Naive thymus-derived CD4-positive, alpha-beta T cell (primary cell): Measurements from ENCODE around the gene PON3. TPM values are rescaled to one million over a fixed set of nuclear protein-coding genes. Genes with fewer than 3 reads are reported as not detected.
A peak's percentile ranks its signal among the peaks of the same experiment; 100 is the strongest.

Source experiments
- ATAC-seq: fragments of 150-1000 bp; cut with Tn5 transposase; 2 replicates; pipeline ENCODE4 v1.10.0; 2021; ENCODE audit warnings: mild to moderate bottlenecking, moderate library complexity
- CTCF ChIA-PET: fragments of 350-600 bp; sonication (Branson Sonifier 250); formaldehyde crosslinking; loops from one replicate; lab custom pipeline; 2021; ENCODE audit warnings: antibody characterized with exemption; lab: Charles Lee
- POLR2A ChIA-PET: fragments of 350-600 bp; sonication (Branson Sonifier 250); formaldehyde crosslinking; loops from one replicate; lab custom pipeline; 2021; ENCODE audit warnings: antibody characterized with exemption, inconsistent platforms; lab: Charles Lee
- DNase-seq, 9 donors: peaks; one replicate each; pipeline versions ENCODE4 v3.0.0 to v3.0.0-alpha.2; 2020 to 2022; ENCODE audit warnings: mixed read lengths in 1 of 9
- H3K27ac ChIP-seq: one replicate; pipeline ENCODE4 v1.7.0; 2013; ENCODE audit warnings: mild to moderate bottlenecking, low read depth, low read length, moderate library complexity
- H3K27me3 ChIP-seq, 2 donors: one replicate each; pipeline ENCODE4 v1.7.0; 2013; ENCODE audit warnings: low read length in 2 of 2, mild to moderate bottlenecking in 2 of 2, moderate library complexity in 2 of 2; ENCODE audit not compliant: control insufficient read depth in 2 of 2, insufficient read depth in 2 of 2
- H3K36me3 ChIP-seq, 3 experiments: 1 replicate in 2 of 3; 2 replicates in 1 of 3; pipeline ENCODE4 v1.7.0; 2013; ENCODE audit warnings: low read length in 3 of 3, mild to moderate bottlenecking in 3 of 3, moderate library complexity in 1 of 3; ENCODE audit not compliant: insufficient read depth in 3 of 3, control insufficient read depth in 2 of 3
- H3K4me1 ChIP-seq, 2 donors: one replicate each; pipeline ENCODE4 v1.7.0; 2013; ENCODE audit warnings: low read length in 2 of 2, mild to moderate bottlenecking in 2 of 2, moderate library complexity in 1 of 2; ENCODE audit not compliant: control insufficient read depth in 2 of 2, insufficient read depth in 2 of 2
- H3K4me3 ChIP-seq: 2 replicates; pipeline ENCODE4 v1.7.0; 2013; ENCODE audit warnings: mild to moderate bottlenecking, low read length
- H3K9me3 ChIP-seq, 3 experiments: 1 replicate in 2 of 3; 2 replicates in 1 of 3; pipeline ENCODE4 v1.7.0; 2013; ENCODE audit warnings: low read length in 3 of 3; ENCODE audit not compliant: control insufficient read depth in 2 of 3
- H3K27ac Mint-ChIP-seq, 9 donors: one replicate each; pipeline ENCODE4 v1.8.0; 2020 to 2022; ENCODE audit warnings: mixed read lengths in 9 of 9, mild to moderate bottlenecking in 8 of 9, moderate library complexity in 5 of 9, inconsistent platforms in 2 of 9
- H3K27me3 Mint-ChIP-seq, 5 donors: one replicate each; pipeline ENCODE4 v1.8.0; 2021 to 2022; ENCODE audit warnings: mixed read lengths in 5 of 5, mild to moderate bottlenecking in 1 of 5
- H3K36me3 Mint-ChIP-seq, 5 donors: one replicate each; pipeline ENCODE4 v1.8.0; 2020 to 2022; ENCODE audit warnings: mixed read lengths in 5 of 5, mild to moderate bottlenecking in 3 of 5, inconsistent platforms in 1 of 5
- H3K4me1 Mint-ChIP-seq, 7 donors: one replicate each; pipeline ENCODE4 v1.8.0; 2020 to 2022; ENCODE audit warnings: mixed read lengths in 7 of 7, mild to moderate bottlenecking in 3 of 7, inconsistent platforms in 1 of 7
- H3K4me3 Mint-ChIP-seq, 10 donors: one replicate each; pipeline ENCODE4 v1.8.0; 2020 to 2022; ENCODE audit warnings: mild to moderate bottlenecking in 10 of 10, mixed read lengths in 10 of 10, moderate library complexity in 6 of 10, inconsistent platforms in 2 of 10
- H3K9me3 Mint-ChIP-seq, 11 donors: one replicate each; pipeline ENCODE4 v1.8.0; 2020 to 2022; ENCODE audit warnings: mixed read lengths in 11 of 11, mild to moderate bottlenecking in 4 of 11, inconsistent platforms in 1 of 11, moderate library complexity in 1 of 11
- intact Hi-C, 2 donors: fragments of 100-400 bp; cut with micrococcal nuclease; formaldehyde crosslinking; loops; one replicate each; pipeline ENCODE4 v1.15.1; 2023
- polyA plus RNA-seq, 2 donors: library from polyadenylated mRNA; unstranded; fragments of 300-500 nt; fragmentation: Illumina TruSeq; gene quantifications; one replicate each; pipeline ENCODE4 v1.2.3, GENCODE V29; 2021
- total RNA-seq, 6 experiments: library from RNA in 5 of 6; stranded (reverse) in 5 of 6; gene quantifications; 1 replicate in 5 of 6; 2 replicates in 1 of 6; pipeline ENCODE4 v1.2.3 and lab custom pipeline; 2021 to 2026

PON3 gene
- total and polyA plus RNA-seq, 7 experiments from 2014 or later: 0.65 TPM; not detected in 6

- Mint-ChIP-seq H3K4me3 (peak within 1 kb of the TSS in 4 of 10 donors; percentile 11 to 31 (median 20)), H3K9me3 (peaks cover 0 to 12% (median 0%) of the 10 kb centered on the region in 11 donors), H3K27ac (no peak within 1 kb of the TSS), H3K36me3 (peaks cover 0 to 4% (median 0%) of the 10 kb centered on the region in 5 donors), H3K27me3 (peaks cover 6 to 20% (median 15%) of the 10 kb centered on the region in 5 donors), H3K4me1 (peaks cover 0 to 7% (median 2%) of the 10 kb centered on the region in 7 donors)
- POLR2A ChIA-PET: no interaction called here
- H3K4me1 ChIP-seq: no peaks in the 10 kb centered on the region
- H3K4me3 ChIP-seq: no peak within 1 kb of the TSS
- CTCF ChIA-PET: no interaction called here
- no peak within 1 kb of the TSS for H3K27ac ChIP-seq
- DNase-seq (peak in 2 of 9 donors; percentile 7 to 12), ATAC-seq (peak; percentile 79)
- H3K27me3 ChIP-seq: no peaks in the 10 kb centered on the region
- intact Hi-C loops: no loop called here
- no peaks in the 10 kb centered on the region for H3K9me3 ChIP-seq
- H3K36me3 ChIP-seq: no peaks in the 10 kb centered on the region
These were observed 71.7 kb downstream of the PON3 start, which contains the start of gene PON1 for GRCh38 chr7:95324431-95324830. TSS of gene PON1 (minus strand) at chr7:95324532. CDS start at chr7:95324475, 57 bp downstream.

GRCh38 chr7:95323410-95324129 is 72.6 kb downstream of the PON3 start:
- peaks cover 0 to 12% (median 0%) of the 10 kb centered on the region in 11 donors for H3K9me3 Mint-ChIP-seq
- no peaks in the 10 kb centered on the region for H3K4me1 ChIP-seq
- H3K36me3 ChIP-seq: no peaks in the 10 kb centered on the region
- no peaks in the 10 kb centered on the region for H3K9me3 ChIP-seq
- H3K4me3 Mint-ChIP-seq: no peak overlapping the region
- peaks cover 0 to 7% (median 0%) of the 10 kb centered on the region in 7 donors for H3K4me1 Mint-ChIP-seq
- ATAC-seq: no peak
- CTCF ChIA-PET: no interaction called here
- peaks cover 0 to 4% (median 0%) of the 10 kb centered on the region in 5 donors for H3K36me3 Mint-ChIP-seq
- intact Hi-C loops: no loop called here
- no peak overlapping the region for H3K27ac ChIP-seq
- no peak overlapping the region for H3K27ac Mint-ChIP-seq
- no peak for DNase-seq
- no peak overlapping the region for H3K4me3 ChIP-seq
- H3K27me3 Mint-ChIP-seq: peaks cover 6 to 17% (median 15%) of the 10 kb centered on the region in 5 donors
- H3K27me3 ChIP-seq: no peaks in the 10 kb centered on the region
- POLR2A ChIA-PET: no interaction called here

GRCh38 chr7:95322854-95323253 is 73.3 kb downstream of the PON3 start:
- CTCF ChIA-PET: no interaction called here
- H3K27ac Mint-ChIP-seq: no peak overlapping the region

GRCh38 chr7:95322396-95322795 is 73.8 kb downstream of the PON3 start:
- Histone ChIP-seq H3K9me3 (no peaks in the 10 kb centered on the region), H3K36me3 (no peaks in the 10 kb centered on the region), H3K4me3 (no peak overlapping the region), H3K4me1 (no peaks in the 10 kb centered on the region), H3K27me3 (no peaks in the 10 kb centered on the region), H3K27ac (no peak overlapping the region)
- no peak for ATAC-seq
- POLR2A ChIA-PET: no interaction called here
- CTCF ChIA-PET: no interaction called here
- H3K27me3 Mint-ChIP-seq: peaks cover 6 to 17% (median 11%) of the 10 kb centered on the region in 5 donors
- peaks cover 0 to 8% (median 0%) of the 10 kb centered on the region in 11 donors for H3K9me3 Mint-ChIP-seq
- H3K27ac Mint-ChIP-seq: no peak overlapping the region
- intact Hi-C loops: no loop called here
- DNase-seq: no peak
- peaks cover 0 to 4% (median 0%) of the 10 kb centered on the region in 5 donors for H3K36me3 Mint-ChIP-seq
- H3K4me3 Mint-ChIP-seq: no peak overlapping the region
- H3K4me1 Mint-ChIP-seq: peaks cover 0 to 7% (median 0%) of the 10 kb centered on the region in 7 donors

More at GRCh38 chr7:95322854-95323253, 73.3 kb downstream of the PON3 start:
- no peaks in the 10 kb centered on the region for H3K36me3 ChIP-seq
- no peaks in the 10 kb centered on the region for H3K27me3 ChIP-seq
- DNase-seq (no peak), ATAC-seq (no peak)
- H3K4me1 ChIP-seq: no peaks in the 10 kb centered on the region
- no peaks in the 10 kb centered on the region for H3K9me3 ChIP-seq
- intact Hi-C loops: no loop called here
- no peak overlapping the region for H3K4me3 Mint-ChIP-seq
- H3K9me3 Mint-ChIP-seq: peaks cover 0 to 12% (median 0%) of the 10 kb centered on the region in 11 donors
- POLR2A ChIA-PET: no interaction called here
- H3K36me3 Mint-ChIP-seq: peaks cover 0 to 4% (median 0%) of the 10 kb centered on the region in 5 donors
- H3K4me1 Mint-ChIP-seq: peaks cover 0 to 7% (median 0%) of the 10 kb centered on the region in 7 donors
- H3K27me3 Mint-ChIP-seq: peaks cover 6 to 17% (median 14%) of the 10 kb centered on the region in 5 donors
- no peak overlapping the region for H3K4me3 ChIP-seq
- no peak overlapping the region for H3K27ac ChIP-seq

- Histone ChIP-seq H3K4me1 (no peaks in the 10 kb centered on the region), H3K27ac (no peak overlapping the region), H3K36me3 (no peaks in the 10 kb centered on the region), H3K9me3 (no peaks in the 10 kb centered on the region), H3K4me3 (no peak overlapping the region), H3K27me3 (no peaks in the 10 kb centered on the region)
- DNase-seq (no peak), ATAC-seq (no peak)
- ChIA-PET CTCF (no interaction called here), POLR2A (no interaction called here)
- peaks cover 0 to 4% (median 0%) of the 10 kb centered on the region in 5 donors for H3K36me3 Mint-ChIP-seq
- H3K4me1 Mint-ChIP-seq: peaks cover 0 to 7% (median 0%) of the 10 kb centered on the region in 7 donors
- no peak overlapping the region for H3K27ac Mint-ChIP-seq
- peaks cover 6 to 17% (median 11%) of the 10 kb centered on the region in 5 donors for H3K27me3 Mint-ChIP-seq
- H3K4me3 Mint-ChIP-seq: no peak overlapping the region
- intact Hi-C loops: no loop called here
- H3K9me3 Mint-ChIP-seq: peaks cover 0 to 5% (median 0%) of the 10 kb centered on the region in 11 donors
These were observed 74.5 kb downstream of the PON3 start for GRCh38 chr7:95321720-95322119.

- Mint-ChIP-seq H3K4me1 (peaks cover 0 to 7% (median 0%) of the 10 kb centered on the region in 7 donors), H3K9me3 (peaks cover 0 to under 1% (median 0%) of the 10 kb centered on the region in 11 donors), H3K4me3 (no peak overlapping the region), H3K27ac (no peak overlapping the region), H3K36me3 (peaks cover 0 to under 1% (median 0%) of the 10 kb centered on the region in 5 donors), H3K27me3 (peaks cover 3 to 10% (median 9%) of the 10 kb centered on the region in 5 donors)
- ChIA-PET POLR2A (no interaction called here), CTCF (no interaction called here)
- H3K27me3 ChIP-seq: no peaks in the 10 kb centered on the region
- H3K27ac ChIP-seq: no peak overlapping the region
- H3K9me3 ChIP-seq: no peaks in the 10 kb centered on the region
- H3K4me3 ChIP-seq: no peak overlapping the region
- intact Hi-C loops: no loop called here
- ATAC-seq (no peak), DNase-seq (no peak)
- H3K4me1 ChIP-seq: no peaks in the 10 kb centered on the region
- no peaks in the 10 kb centered on the region for H3K36me3 ChIP-seq
These were observed 75.5 kb downstream of the PON3 start for GRCh38 chr7:95320651-95321050.
